ENCODE measurements around the gene LOX.

- no peak for TF ChIP-seq CTCF (conservative IDR thresholded peaks at IDR 0.05)
- no peak for TF ChIP-seq ZFX (IDR thresholded peaks at IDR 0.05)
These were observed 24.8 kb upstream of the LOX start for GRCh38 chr5:122102825-122103224.
